Astrocyte (in vitro differentiated cells and primary cell): ENCODE measurements around the gene MICALL1.

Experiments used
- EZH2 ChIP-seq: IDR thresholded peaks from 2 replicates; pipeline ENCODE4 v1.6.1; 2012; ENCODE audit warnings: mild to moderate bottlenecking, low read length, inconsistent platforms; ENCODE audit not compliant: insufficient read depth
- TF ChIP-seq, protein P1 (sequence below): IDR thresholded peaks from 2 replicates; pipeline ENCODE4 v1.5.1; 2011; ENCODE audit warnings: low read depth, mild to moderate bottlenecking, inconsistent platforms, low read length, moderate library complexity; ENCODE audit not compliant: insufficient read depth

DNA sequence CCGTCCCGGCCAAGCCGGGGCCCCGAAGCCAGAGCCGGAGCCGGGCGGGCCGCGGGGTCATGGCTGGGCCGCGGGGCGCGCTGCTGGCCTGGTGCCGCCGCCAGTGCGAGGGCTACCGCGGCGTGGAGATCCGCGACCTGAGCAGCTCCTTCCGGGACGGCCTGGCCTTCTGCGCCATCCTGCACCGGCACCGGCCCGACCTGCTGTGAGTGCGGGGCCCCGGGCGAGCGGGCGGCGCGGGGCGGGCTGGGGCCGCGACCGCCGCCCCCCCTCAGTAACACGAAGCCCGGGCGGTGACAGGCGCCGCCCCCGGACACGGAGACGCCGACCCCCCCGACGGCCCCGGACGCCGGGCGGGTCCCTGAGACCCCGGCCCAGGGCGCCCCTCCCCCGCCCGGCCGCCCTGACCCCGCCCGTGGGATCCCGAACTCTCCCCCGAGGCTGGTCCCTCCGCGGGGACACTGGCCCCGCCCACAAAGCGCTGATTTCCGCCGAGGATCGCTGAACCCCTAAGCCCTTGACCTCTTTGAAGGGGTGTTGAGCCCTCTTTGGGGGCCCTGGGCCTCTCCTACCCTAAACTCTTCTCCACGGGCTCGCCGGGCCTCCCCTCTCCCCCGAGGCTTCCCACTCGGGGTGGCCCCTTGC is 389 bp downstream of the MICALL1 start:
- TF ChIP-seq, protein P1, sequence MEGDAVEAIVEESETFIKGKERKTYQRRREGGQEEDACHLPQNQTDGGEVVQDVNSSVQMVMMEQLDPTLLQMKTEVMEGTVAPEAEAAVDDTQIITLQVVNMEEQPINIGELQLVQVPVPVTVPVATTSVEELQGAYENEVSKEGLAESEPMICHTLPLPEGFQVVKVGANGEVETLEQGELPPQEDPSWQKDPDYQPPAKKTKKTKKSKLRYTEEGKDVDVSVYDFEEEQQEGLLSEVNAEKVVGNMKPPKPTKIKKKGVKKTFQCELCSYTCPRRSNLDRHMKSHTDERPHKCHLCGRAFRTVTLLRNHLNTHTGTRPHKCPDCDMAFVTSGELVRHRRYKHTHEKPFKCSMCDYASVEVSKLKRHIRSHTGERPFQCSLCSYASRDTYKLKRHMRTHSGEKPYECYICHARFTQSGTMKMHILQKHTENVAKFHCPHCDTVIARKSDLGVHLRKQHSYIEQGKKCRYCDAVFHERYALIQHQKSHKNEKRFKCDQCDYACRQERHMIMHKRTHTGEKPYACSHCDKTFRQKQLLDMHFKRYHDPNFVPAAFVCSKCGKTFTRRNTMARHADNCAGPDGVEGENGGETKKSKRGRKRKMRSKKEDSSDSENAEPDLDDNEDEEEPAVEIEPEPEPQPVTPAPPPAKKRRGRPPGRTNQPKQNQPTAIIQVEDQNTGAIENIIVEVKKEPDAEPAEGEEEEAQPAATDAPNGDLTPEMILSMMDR, result no peak
- no peak for TF ChIP-seq EZH2
